NT2/D1 (cell line): ENCODE data around the gene GPR33.

ENCODE experiments used
- YY1 ChIP-seq: IDR thresholded peaks from 2 replicates; pipeline ENCODE4 v1.6.1; 2011; ENCODE audit not compliant: insufficient read length, insufficient read depth
- ZNF274 ChIP-seq: IDR thresholded peaks from 2 replicates; pipeline ENCODE4 v1.6.1; 2011; ENCODE audit warnings: mild to moderate bottlenecking, low read depth, low read length

GRCh38 chr14:31456841-31457664 lies 30.8 kb downstream of the GPR33 start, which contains the start of gene DTD2:
- TF ChIP-seq YY1, result no peak
- no peak for TF ChIP-seq ZNF274
